Activated CD8-positive, alpha-beta T cell treated with anti-CD3 and anti-CD28 coated beads for 36 hours (primary cell): ENCODE measurements around the gene TIMM22. TPM values are rescaled to one million over a fixed set of nuclear protein-coding genes. Genes with fewer than 3 reads are reported as not detected.

Source experiments
- ATAC-seq: fragments of 200-7000 bp; cut with Tn5 transposase; one replicate; pipeline ENCODE4 v1.10.0; 2021; ENCODE audit warnings: mild to moderate bottlenecking, moderate library complexity
- CTCF ChIA-PET: fragments of 350-600 bp; sonication (Branson Sonifier 250); formaldehyde crosslinking; loops from one replicate; lab custom pipeline; 2021; ENCODE audit warnings: antibody characterized with exemption; lab: Charles Lee
- POLR2A ChIA-PET: fragments of 350-600 bp; sonication (Branson Sonifier 250); formaldehyde crosslinking; loops from one replicate; lab custom pipeline; 2021; ENCODE audit warnings: antibody characterized with exemption; lab: Charles Lee
- DNase-seq: peaks from one replicate; pipeline ENCODE4 v3.0.0-alpha.2; 2020
- H3K27ac Mint-ChIP-seq: one replicate; pipeline ENCODE4 v1.8.0; 2021; ENCODE audit warnings: mild to moderate bottlenecking, mixed read lengths
- H3K27me3 Mint-ChIP-seq: one replicate; pipeline ENCODE4 v1.8.0; 2021; ENCODE audit warnings: mixed read lengths
- H3K36me3 Mint-ChIP-seq: one replicate; pipeline ENCODE4 v1.8.0; 2021; ENCODE audit warnings: low read depth, mixed read lengths
- H3K4me1 Mint-ChIP-seq: one replicate; pipeline ENCODE4 v1.8.0; 2021; ENCODE audit warnings: low read depth, mixed read lengths
- H3K4me3 Mint-ChIP-seq: one replicate; pipeline ENCODE4 v1.8.0; 2021; ENCODE audit warnings: mild to moderate bottlenecking, moderate library complexity, mixed read lengths
- H3K9me3 Mint-ChIP-seq: one replicate; pipeline ENCODE4 v1.8.0; 2021; ENCODE audit warnings: mixed read lengths
- intact Hi-C: fragments of 100-400 bp; cut with micrococcal nuclease; formaldehyde crosslinking; loops from one replicate; pipeline ENCODE4 v1.10.0; 2022
- total RNA-seq, 2 experiments: library from RNA; stranded (reverse); gene quantifications; one replicate each; pipeline ENCODE4 v1.2.3, GENCODE V29; 2021
- TF ChIP-seq, protein P1 (sequence below): fragments of 200-600 bp; IDR thresholded peaks from one replicate; pipeline ENCODE4 v1.8.0; 2022; ENCODE audit warnings: antibody characterized with exemption, mild to moderate bottlenecking

TIMM22 gene
- total RNA-seq, 2 experiments from 2014 or later: 8.8 to 10.2 TPM

GRCh38 chr17:1002771-1003555, 6.0 kb downstream of the TIMM22 start:
- intact Hi-C loops: no loop called here
- DNase-seq: no peak
- ChIA-PET POLR2A (interaction anchor here (1.0 to 1.4 kb wide), 2 partner anchors 10 to 244 kb away, joined by 3 read pairs; no protein-coding TSS in a partner anchor), CTCF (no interaction called here)
- Mint-ChIP-seq H3K36me3 (peaks cover 30% of the 10 kb centered on the region), H3K27me3 (no peaks in the 10 kb centered on the region), H3K27ac (peak overlapping the region; percentile 63), H3K9me3 (no peaks in the 10 kb centered on the region), H3K4me1 (peaks cover 30% of the 10 kb centered on the region), H3K4me3 (no peak overlapping the region)
- TF ChIP-seq, protein P1, sequence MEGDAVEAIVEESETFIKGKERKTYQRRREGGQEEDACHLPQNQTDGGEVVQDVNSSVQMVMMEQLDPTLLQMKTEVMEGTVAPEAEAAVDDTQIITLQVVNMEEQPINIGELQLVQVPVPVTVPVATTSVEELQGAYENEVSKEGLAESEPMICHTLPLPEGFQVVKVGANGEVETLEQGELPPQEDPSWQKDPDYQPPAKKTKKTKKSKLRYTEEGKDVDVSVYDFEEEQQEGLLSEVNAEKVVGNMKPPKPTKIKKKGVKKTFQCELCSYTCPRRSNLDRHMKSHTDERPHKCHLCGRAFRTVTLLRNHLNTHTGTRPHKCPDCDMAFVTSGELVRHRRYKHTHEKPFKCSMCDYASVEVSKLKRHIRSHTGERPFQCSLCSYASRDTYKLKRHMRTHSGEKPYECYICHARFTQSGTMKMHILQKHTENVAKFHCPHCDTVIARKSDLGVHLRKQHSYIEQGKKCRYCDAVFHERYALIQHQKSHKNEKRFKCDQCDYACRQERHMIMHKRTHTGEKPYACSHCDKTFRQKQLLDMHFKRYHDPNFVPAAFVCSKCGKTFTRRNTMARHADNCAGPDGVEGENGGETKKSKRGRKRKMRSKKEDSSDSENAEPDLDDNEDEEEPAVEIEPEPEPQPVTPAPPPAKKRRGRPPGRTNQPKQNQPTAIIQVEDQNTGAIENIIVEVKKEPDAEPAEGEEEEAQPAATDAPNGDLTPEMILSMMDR: no peak
- no peak for ATAC-seq

DNA sequence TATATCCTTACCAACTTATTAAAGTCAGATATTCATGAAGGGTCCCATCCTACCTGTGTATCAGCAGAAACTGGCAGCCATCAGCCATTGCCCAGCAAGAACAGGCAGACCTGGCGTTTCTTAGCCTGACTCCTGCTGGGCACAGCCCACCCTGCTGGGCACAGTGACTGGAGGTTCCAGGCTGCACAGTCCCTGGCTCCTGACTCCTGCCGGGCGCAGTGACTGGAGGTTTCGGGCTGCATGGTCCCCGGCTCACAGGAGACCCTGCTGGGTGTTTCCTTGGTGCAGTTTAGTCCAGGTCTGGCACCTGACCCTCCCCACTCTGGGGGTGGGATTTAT, 6.7 kb downstream of the TIMM22 start:
- no peak overlapping the region for H3K4me3 Mint-ChIP-seq
- TF ChIP-seq, protein P1: no peak
- DNase-seq (no peak), ATAC-seq (no peak)
- no peak overlapping the region for H3K27ac Mint-ChIP-seq
- ChIA-PET POLR2A (no interaction called here), CTCF (no interaction called here)
- H3K36me3 Mint-ChIP-seq: peaks cover 30% of the 10 kb centered on the region
- no peaks in the 10 kb centered on the region for H3K27me3 Mint-ChIP-seq
- intact Hi-C loops: no loop called here
- H3K9me3 Mint-ChIP-seq: no peaks in the 10 kb centered on the region
- peaks cover 24% of the 10 kb centered on the region for H3K4me1 Mint-ChIP-seq

DNA sequence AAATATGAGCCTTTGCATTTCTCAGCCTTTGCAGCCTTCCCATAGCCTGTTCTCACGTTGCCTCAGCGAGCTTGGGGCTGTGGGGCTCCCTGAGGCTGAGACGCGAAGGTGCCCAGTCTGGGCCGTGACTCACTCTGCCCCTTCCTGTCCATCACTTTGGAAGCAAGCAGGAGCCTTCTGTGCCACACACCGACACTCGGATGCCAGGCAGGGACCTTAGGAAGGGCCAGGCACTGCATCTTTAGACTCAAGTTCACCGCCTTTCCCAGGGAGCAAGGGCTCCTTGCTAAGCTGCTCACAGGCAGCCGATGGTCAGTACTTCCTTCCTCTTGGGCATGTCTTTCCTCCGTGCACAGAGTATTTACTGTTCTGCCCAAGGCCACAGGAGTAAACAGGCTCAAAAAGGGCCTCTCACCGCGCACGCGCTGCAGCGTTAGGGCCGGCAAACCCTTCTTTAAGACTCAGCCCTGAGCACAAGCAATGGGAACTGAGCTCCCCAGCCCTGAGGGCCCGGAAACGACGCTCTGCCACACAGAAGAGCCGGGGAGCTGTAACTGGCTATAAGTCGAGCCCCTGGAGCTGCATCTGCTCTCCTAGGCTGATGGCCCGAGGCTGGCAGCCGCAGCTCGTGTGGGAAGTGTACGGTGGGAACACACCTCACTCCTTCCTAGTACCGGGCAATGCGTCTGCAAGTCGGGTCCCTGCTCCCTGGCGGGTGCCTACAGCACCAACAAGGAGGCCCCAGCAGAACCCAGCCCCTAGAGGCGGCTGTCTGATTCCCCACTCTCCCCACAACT, 7.2 kb downstream of the TIMM22 start:
- H3K4me1 Mint-ChIP-seq: peaks cover 18% of the 10 kb centered on the region
- ATAC-seq: no peak
- H3K36me3 Mint-ChIP-seq: peaks cover 30% of the 10 kb centered on the region
- intact Hi-C loops: no loop called here
- TF ChIP-seq, protein P1: no peak
- DNase-seq: no peak
- no peaks in the 10 kb centered on the region for H3K9me3 Mint-ChIP-seq
- ChIA-PET POLR2A (interaction anchor here (2.1 kb wide), 1 partner anchor 7 kb away, joined by 6 read pairs; the partner anchor contains the start of gene TIMM22), CTCF (interaction anchor here (1.1 to 1.2 kb wide), 2 partner anchors 119 to 208 kb away, joined by 3 read pairs; no protein-coding TSS in a partner anchor)
- H3K27me3 Mint-ChIP-seq: no peaks in the 10 kb centered on the region
- no peak overlapping the region for H3K4me3 Mint-ChIP-seq
- H3K27ac Mint-ChIP-seq: no peak overlapping the region

DNA sequence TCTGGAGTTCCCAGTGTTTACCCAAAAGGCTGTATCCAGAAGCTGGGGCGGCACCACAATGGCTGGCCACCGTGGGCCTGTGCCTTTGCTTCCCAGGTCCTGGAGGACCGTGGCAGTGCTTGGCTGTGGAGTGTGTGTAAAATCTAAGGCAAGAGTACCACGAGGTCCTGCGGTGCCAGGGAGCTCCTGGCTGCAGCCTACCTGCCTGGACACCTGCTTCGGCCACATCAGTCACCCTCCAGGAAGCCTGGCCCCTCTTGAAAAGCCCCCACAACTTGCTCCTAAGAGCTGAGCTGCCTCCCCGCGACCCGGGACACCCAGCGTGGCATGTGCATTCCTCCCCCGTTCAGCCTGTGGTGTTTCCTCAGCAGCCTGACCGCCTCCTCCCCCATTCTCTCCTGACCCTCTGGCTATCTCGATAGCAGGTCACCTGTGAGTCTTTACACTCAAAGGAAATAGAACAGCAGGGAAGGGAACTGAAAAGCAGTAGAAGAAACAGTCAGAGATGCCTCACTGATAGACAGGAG, 7.9 kb downstream of the TIMM22 start:
- DNase-seq (no peak), ATAC-seq (no peak)
- H3K27ac Mint-ChIP-seq: no peak overlapping the region
- TF ChIP-seq, protein P1: no peak
- CTCF ChIA-PET: interaction anchor here (1.1 to 1.2 kb wide), 2 partner anchors 118 to 209 kb away, joined by 3 read pairs; no protein-coding TSS in a partner anchor
- POLR2A ChIA-PET: interaction anchor here (2.1 kb wide), 1 partner anchor 8 kb away, joined by 6 read pairs; the partner anchor contains the start of gene TIMM22
- H3K36me3 Mint-ChIP-seq: peaks cover 24% of the 10 kb centered on the region
- no peaks in the 10 kb centered on the region for H3K9me3 Mint-ChIP-seq
- H3K27me3 Mint-ChIP-seq: no peaks in the 10 kb centered on the region
- H3K4me1 Mint-ChIP-seq: peaks cover 13% of the 10 kb centered on the region
- no peak overlapping the region for H3K4me3 Mint-ChIP-seq
- intact Hi-C loops: no loop called here
